SKM-1 treated with dmso at 0.1 percent for 144 hours (cell line): Measurements from ENCODE around the gene CMBL.
"Not testable (repeated sequence)": the region's sequence is repeated elsewhere in the genome, so short reads cannot be mapped to it uniquely, and the experiment has no call there.

ENCODE experiments used
- DNase-seq: peaks from one replicate; lab custom pipeline; 2025; ENCODE audit not compliant: unreplicated experiment; lab: John Stamatoyannopoulos, UW

CMBL gene

GRCh38 chr5:10262121-10262774 lies 45.5 kb downstream of the CMBL start:
- DNase-seq = no peak

- DNase-seq = no peak
Observed at GRCh38 chr5:10261065-10261464, 46.6 kb downstream of the CMBL start.

GRCh38 chr5:10259899-10260298 lies 47.8 kb downstream of the CMBL start:
- DNase-seq = no peak

GRCh38 chr5:10257870-10258269 lies 49.8 kb downstream of the CMBL start:
- no peak for DNase-seq

GRCh38 chr5:10254686-10255085 lies 53.0 kb downstream of the CMBL start:
- no peak for DNase-seq

GRCh38 chr5:10253390-10253789 lies 54.3 kb downstream of the CMBL start:
- DNase-seq = no peak

GRCh38 chr5:10251405-10251804 lies 56.3 kb downstream of the CMBL start:
- peak; percentile 50 for DNase-seq

- peak; percentile 27 for DNase-seq
Observed at GRCh38 chr5:10250806-10251276, 56.9 kb downstream of the CMBL start.

GRCh38 chr5:10249948-10250805 lies 57.5 kb downstream of the CMBL start, which contains the start of gene CCT5:
CCT5 (plus strand) TSS chr5:10250280; CDS start chr5:10250341, 61 bp downstream.
- peak; percentile 97 for DNase-seq

GRCh38 chr5:10248378-10249260 lies 59.1 kb downstream of the CMBL start:
- DNase-seq = no peak

GRCh38 chr5:10247217-10247616 lies 60.5 kb downstream of the CMBL start:
- DNase-seq = not testable (repeated sequence)

- DNase-seq = no peak
Observed at GRCh38 chr5:10246761-10247160, 60.9 kb downstream of the CMBL start.

GRCh38 chr5:10244342-10244944 lies 63.3 kb downstream of the CMBL start:
- no peak for DNase-seq

GRCh38 chr5:10243660-10244240 lies 64.0 kb downstream of the CMBL start:
- no peak for DNase-seq

- DNase-seq = no peak
Observed at GRCh38 chr5:10235350-10235749, 72.4 kb downstream of the CMBL start.

- no peak for DNase-seq
Observed at GRCh38 chr5:10233505-10233904, 74.2 kb downstream of the CMBL start.

- DNase-seq = no peak
Observed at GRCh38 chr5:10233011-10233410, 74.7 kb downstream of the CMBL start.

GRCh38 chr5:10232386-10232785 lies 75.3 kb downstream of the CMBL start:
- DNase-seq = no peak

GRCh38 chr5:10229306-10230048 lies 78.2 kb downstream of the CMBL start:
- DNase-seq = no peak

GRCh38 chr5:10228288-10228687 lies 79.4 kb downstream of the CMBL start:
- no peak for DNase-seq
